Measurements from ENCODE around the gene LDHAL6A.
"Not testable (repeated sequence)": the region's sequence is repeated elsewhere in the genome, so short reads cannot be mapped to it uniquely, and the experiment has no call there.

LDHAL6A gene

GRCh38 chr11:18455686-18456372 is at the start of gene LDHAL6A:
Gene LDHAL6A, plus strand, starts transcription at chr11:18455856. Its CDS starts 825 bp downstream, at chr11:18456681.
- no peak for DNase-seq

GRCh38 chr11:18407400-18407799 is 48.3 kb upstream of the LDHAL6A start:
- DNase-seq: not testable (repeated sequence)

GRCh38 chr11:18408558-18409291 is 46.9 kb upstream of the LDHAL6A start:
- DNase-seq: no peak

GRCh38 chr11:18416459-18416858 is 39.2 kb upstream of the LDHAL6A start:
- DNase-seq: no peak

- no peak for DNase-seq
Measured at GRCh38 chr11:18419040-18419439, 36.6 kb upstream of the LDHAL6A start.

GRCh38 chr11:18420067-18420466 is 35.6 kb upstream of the LDHAL6A start:
- DNase-seq: no peak

GRCh38 chr11:18427240-18427639 is 28.4 kb upstream of the LDHAL6A start:
- no peak for DNase-seq

GRCh38 chr11:18429332-18429731 is 26.3 kb upstream of the LDHAL6A start:
- no peak for DNase-seq

- no peak for DNase-seq
Measured at GRCh38 chr11:18438691-18439090, 17.0 kb upstream of the LDHAL6A start.

GRCh38 chr11:18449251-18449650 is 6.4 kb upstream of the LDHAL6A start:
- no peak for DNase-seq

GRCh38 chr11:18452927-18453326 is 2.7 kb upstream of the LDHAL6A start:
- no peak for DNase-seq

- DNase-seq: no peak
Measured at GRCh38 chr11:18457450-18457849, 1.8 kb downstream of the LDHAL6A start.

GRCh38 chr11:18459634-18460033 is 4.0 kb downstream of the LDHAL6A start:
- no peak for DNase-seq

GRCh38 chr11:18461909-18462308 is 6.3 kb downstream of the LDHAL6A start:
- no peak for DNase-seq

- DNase-seq: no peak
Measured at GRCh38 chr11:18463439-18463838, 7.8 kb downstream of the LDHAL6A start.

GRCh38 chr11:18466402-18466801 is 10.7 kb downstream of the LDHAL6A start:
- no peak for DNase-seq

- no peak for DNase-seq
Measured at GRCh38 chr11:18468059-18468458, 12.4 kb downstream of the LDHAL6A start.

GRCh38 chr11:18468961-18469360 is 13.3 kb downstream of the LDHAL6A start:
- DNase-seq: no peak

- DNase-seq: no peak
Measured at GRCh38 chr11:18471995-18472394, 16.3 kb downstream of the LDHAL6A start.

GRCh38 chr11:18472587-18472986 is 16.9 kb downstream of the LDHAL6A start:
- no peak for DNase-seq

GRCh38 chr11:18479063-18479462 is 23.4 kb downstream of the LDHAL6A start:
- no peak for DNase-seq

GRCh38 chr11:18485913-18486528 is 30.4 kb downstream of the LDHAL6A start:
- DNase-seq: no peak

- DNase-seq: no peak
Measured at GRCh38 chr11:18490319-18490718, 34.7 kb downstream of the LDHAL6A start.
